ENCODE measurements around the gene EIF4E1B. TPM values are rescaled to one million over a fixed set of nuclear protein-coding genes. Genes with fewer than 3 reads are reported as not detected.

The EIF4E1B gene
- total and polyA plus RNA-seq, 2 experiments from 2014 or later, result 0.17 TPM; not detected in 1

GRCh38 chr5:176659860-176660461 is 29.5 kb downstream of the EIF4E1B start (continued):
- TF ChIP-seq CTCF (conservative IDR thresholded peaks at IDR 0.05; ENCODE audit: low read depth in 2 of 2) (no peak), JUNB (IDR thresholded peaks at IDR 0.05; ENCODE audit: unreplicated experiment) (no peak), NANOG (IDR thresholded peaks at IDR 0.05; ENCODE audit: borderline replicate concordance) (no peak), CREB1 (CRISPR knock-in tag; IDR thresholded peaks at IDR 0.05; ENCODE audit: low read depth) (no peak), ETS1 (IDR thresholded peaks at IDR 0.05) (no peak), EZH2phosphoT487 (IDR thresholded peaks at IDR 0.05; ENCODE audit: unreplicated experiment) (no peak), REST (IDR thresholded peaks at IDR 0.05; ENCODE audit: unreplicated experiment) (no peak)

GRCh38 chr5:176660530-176660859 is 30.0 kb downstream of the EIF4E1B start:
- Histone ChIP-seq H3K4me2 (no peak overlapping the region), H4K20me1 (replicated peaks; ENCODE audit: insufficient read depth) (no peaks in the 10 kb centered on the region), H3K4me1 (ENCODE audit: insufficient read depth) (no peaks in the 10 kb centered on the region; the same call in 1 of the 2 replicates), H3K9me2 (ENCODE audit: insufficient read depth) (no peaks in the 10 kb centered on the region), H3F3A (replicated peaks; ENCODE audit: low read depth) (0 out of 2 replicates have a peak, but pooled peaks cover 6% of the 10 kb centered on the region), H3K4me3 (no peak overlapping the region), H3K36me3 (ENCODE audit: insufficient read depth) (no peaks in the 10 kb centered on the region), H3K27me3 (ENCODE audit: insufficient read depth) (no peaks in the 10 kb centered on the region), H3K79me2 (replicated peaks; ENCODE audit: insufficient read depth) (no peaks in the 10 kb centered on the region), H2AFZ (no peak overlapping the region), H3K27ac (ENCODE audit: low read depth) (no peak overlapping the region)
- Mint-ChIP-seq H3K36me3 (ENCODE audit: low read depth) (no peaks in the 10 kb centered on the region), H3K9me3 (peaks cover 3% of the 10 kb centered on the region; the same call in 1 of the 3 replicates), H3K27ac (no peak overlapping the region), H3K4me1 (peaks cover 16% of the 10 kb centered on the region), H3K27me3 (ENCODE audit: insufficient read depth, low read depth, poor library complexity) (peaks cover 6% of the 10 kb centered on the region), H3K4me3 (no peak overlapping the region)
- TF ChIP-seq POLR2AphosphoS5 (IDR thresholded peaks at IDR 0.05; ENCODE audit: low read depth), result no peak
- TF ChIP-seq ETS1 (IDR thresholded peaks at IDR 0.05), result no peak
- TF ChIP-seq EZH2 (IDR thresholded peaks at IDR 0.05; ENCODE audit: low read depth, unreplicated experiment), result no peak
- TF ChIP-seq JUNB (IDR thresholded peaks at IDR 0.05; ENCODE audit: unreplicated experiment), result no peak
- ATAC-seq (no peak), DNase-seq (ENCODE audit: low spot score) (no peak)
